C4-2B (cell line): ENCODE measurements around the gene TRPC4AP.

Experiments used
- CTCF ChIP-seq: fragments of 450-650 bp; conservative IDR thresholded peaks from 2 replicates; pipeline ENCODE4 v1.5.1; 2017; ENCODE audit warnings: mild to moderate bottlenecking
- ZFX ChIP-seq: fragments of 450-650 bp; IDR thresholded peaks from 2 replicates; pipeline ENCODE4 v1.6.1; 2017

- no peak for TF ChIP-seq CTCF
- no peak for TF ChIP-seq ZFX
Measured at GRCh38 chr20:35062478-35062877, 30.1 kb downstream of the TRPC4AP start.
